Stomach (tissue), 9 donors: ENCODE measurements around the gene RPS17. TPM values are rescaled to one million over a fixed set of nuclear protein-coding genes. Genes with fewer than 3 reads are reported as not detected.

Experiments used
- DNase-seq, 2 donors: peaks; one replicate each; pipeline versions ENCODE4 v3.0.0 to v3.0.0-alpha.2; 2013 to 2019
- H3K27ac ChIP-seq, 5 donors: fragments of 200-600 bp in 4 of 5; sonication (generic) in 4 of 5; one replicate each; pipeline ENCODE4 v1.5.1; 2013 to 2019; ENCODE audit warnings: mild to moderate bottlenecking in 1 of 5, moderate library complexity in 1 of 5
- H3K27me3 ChIP-seq, 3 donors: fragments of 200-600 bp; sonication (generic); one replicate each; pipeline ENCODE4 v1.5.1; 2017 to 2019; ENCODE audit warnings: mixed run types in 1 of 3
- H3K36me3 ChIP-seq, 4 donors: fragments of 200-600 bp; sonication (generic); 1 replicate in 3 of 4; 2 replicates in 1 of 4; pipeline ENCODE4 v1.5.1; 2016 to 2019
- H3K4me1 ChIP-seq, 4 donors: fragments of 200-600 bp; sonication (generic); one replicate each; pipeline ENCODE4 v1.5.1; 2016 to 2019
- H3K4me3 ChIP-seq, 4 donors: fragments of 200-600 bp; sonication (generic) in 3 of 4; one replicate each; pipeline ENCODE4 v1.5.1; 2016 to 2019; ENCODE audit warnings: mild to moderate bottlenecking in 1 of 4
- H3K9me3 ChIP-seq, 4 donors: fragments of 200-600 bp; sonication (generic); one replicate each; pipeline ENCODE4 v1.5.1; 2016 to 2019
- CTCF ChIP-seq, 7 experiments: fragments of 450-650 bp in 4 of 7; fragments of 200-600 bp in 3 of 7; sonication (generic) in 3 of 7; IDR thresholded peaks; one replicate each; pipeline ENCODE4 v1.5.1; 2016 to 2019; ENCODE audit warnings: antibody characterized with exemption in 7 of 7, control low read depth in 2 of 7, mild to moderate bottlenecking in 1 of 7
- EP300 ChIP-seq: sonication (generic); formaldehyde crosslinking; IDR thresholded peaks from one replicate; pipeline ENCODE4 v1.6.1; 2017; ENCODE audit warnings: antibody characterized with exemption
- POLR2A ChIP-seq, 4 donors: fragments of 450-650 bp; IDR thresholded peaks; one replicate each; pipeline ENCODE4 v1.6.1; 2016; ENCODE audit warnings: antibody characterized with exemption in 4 of 4, control low read depth in 2 of 4, mild to moderate bottlenecking in 1 of 4, moderate library complexity in 1 of 4
- POLR2AphosphoS5 ChIP-seq, 3 donors: sonication (generic); formaldehyde crosslinking; IDR thresholded peaks; one replicate each; pipeline ENCODE4 v1.6.1; 2016; ENCODE audit warnings: antibody characterized with exemption in 3 of 3
- WGBS, 5 donors: extraction: QIAGEN DNeasy Blood & Tissue Kit in 3 of 5; methylation state at CpG; one replicate each; pipeline versions ENCODE4 v1.1.5 to v1.1.7; 2013 to 2018; 5-methylcytosine and 5-hydroxymethylcytosine counted together
- intact Hi-C: fragments of 100-400 bp; cut with DNase I; formaldehyde crosslinking; loops from one replicate; pipeline ENCODE4 v1.15.1; 2023; ENCODE audit warnings: low total_unique reads
- polyA plus RNA-seq, 3 donors: library from polyadenylated mRNA; stranded (reverse); fragments of 200-250 nt; gene quantifications; one replicate each; pipeline ENCODE4 v1.2.3, GENCODE V29; 2013
- total RNA-seq, 5 donors: library from RNA; depleted of rRNA; stranded (reverse); fragments of >200 nt; gene quantifications; one replicate each; pipeline versions ENCODE4 v1.1.0 to v1.2.3, GENCODE V29; 2014 to 2016
- donor health status: healthy with polysubstance abuse.
- donor health status: Bipolar disorder and iron deficiency.
- donor health status: healthy.

The RPS17 gene
- total and polyA plus RNA-seq, 8 donors, result 364 to 5,380 (median 1,723) TPM

GRCh38 chr15:82567661-82568060 lies 27.4 kb upstream of the RPS17 start:
- Histone ChIP-seq H3K27ac (no peak overlapping the region), H3K4me3 (no peak overlapping the region), H3K9me3 (no peaks in the 10 kb centered on the region), H3K36me3 (peaks cover 0 to 13% (median 2%) of the 10 kb centered on the region in 4 donors), H3K27me3 (peaks cover 0 to 7% (median 4%) of the 10 kb centered on the region in 3 donors), H3K4me1 (peaks cover 12 to 22% (median 15%) of the 10 kb centered on the region in 4 donors)
- DNase-seq, result no peak
- WGBS, 5 donors, result 73 to 80% (median 74%) methylated on average over 2 of the region's 2 CpGs
- intact Hi-C loops, result no loop called here
- TF ChIP-seq POLR2A (IDR thresholded peaks at IDR 0.05), result no peak
- TF ChIP-seq EP300, result no peak
- no peak for TF ChIP-seq POLR2AphosphoS5 (IDR thresholded peaks at IDR 0.05)
- TF ChIP-seq CTCF (IDR thresholded peaks at IDR 0.05), result no peak

DNA sequence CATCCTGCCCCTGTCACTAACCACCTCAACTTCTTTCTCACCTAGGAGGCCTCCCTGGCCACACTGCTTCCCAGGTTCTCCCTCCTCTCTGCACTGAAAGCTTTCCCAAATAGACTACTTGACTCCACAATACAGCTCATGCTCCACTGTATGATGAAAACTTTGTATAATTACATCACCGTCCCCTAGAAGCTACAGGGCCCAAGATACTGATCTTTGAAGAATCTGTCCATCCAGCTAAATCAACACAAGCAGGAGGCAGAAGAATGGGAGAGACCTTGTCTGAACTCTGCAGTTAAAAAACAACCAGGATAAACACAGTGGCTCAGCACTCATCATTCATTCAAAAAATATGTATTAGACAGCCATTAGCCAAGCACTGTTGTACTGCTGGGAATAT lies 26.4 kb upstream of the RPS17 start:
- intact Hi-C loops, result no loop called here
- no peaks in the 10 kb centered on the region for H3K9me3 ChIP-seq
- H3K27me3 ChIP-seq, result peaks cover 0 to 6% (median 4%) of the 10 kb centered on the region in 3 donors
- H3K4me3 ChIP-seq, result no peak overlapping the region
- 57 to 87% (median 66%) methylated on average over 1 of the region's 1 CpG for WGBS, 5 donors
- no peak overlapping the region for H3K27ac ChIP-seq
- DNase-seq, result no peak
- peaks cover 6 to 12% (median 7%) of the 10 kb centered on the region in 4 donors for H3K4me1 ChIP-seq
- no peak for TF ChIP-seq POLR2AphosphoS5 (IDR thresholded peaks at IDR 0.05)
- TF ChIP-seq CTCF (IDR thresholded peaks at IDR 0.05), result no peak
- no peak for TF ChIP-seq POLR2A (IDR thresholded peaks at IDR 0.05)
- TF ChIP-seq EP300, result no peak
- H3K36me3 ChIP-seq, result peaks cover 0 to 13% (median 2%) of the 10 kb centered on the region in 4 donors

GRCh38 chr15:82558502-82558901 lies 18.2 kb upstream of the RPS17 start:
- DNase-seq, result no peak
- Histone ChIP-seq H3K27me3 (no peaks in the 10 kb centered on the region), H3K36me3 (peaks cover 0 to 14% (median 3%) of the 10 kb centered on the region in 4 donors), H3K4me3 (no peak overlapping the region), H3K4me1 (no peaks in the 10 kb centered on the region), H3K9me3 (no peaks in the 10 kb centered on the region), H3K27ac (no peak overlapping the region)
- intact Hi-C loops, result no loop called here
- TF ChIP-seq POLR2AphosphoS5 (IDR thresholded peaks at IDR 0.05) (no peak), EP300 (no peak), CTCF (IDR thresholded peaks at IDR 0.05) (no peak), POLR2A (IDR thresholded peaks at IDR 0.05) (no peak)
- 25 to 41% (median 33%) methylated on average over 1 of the region's 1 CpG for WGBS, 5 donors

- H3K27me3 ChIP-seq, result no peaks in the 10 kb centered on the region
- peaks cover 0 to 35% (median 15%) of the 10 kb centered on the region in 4 donors for H3K36me3 ChIP-seq
- intact Hi-C loops, result no loop called here
- no peaks in the 10 kb centered on the region for H3K9me3 ChIP-seq
- TF ChIP-seq CTCF (IDR thresholded peaks at IDR 0.05) (no peak), EP300 (no peak), POLR2AphosphoS5 (IDR thresholded peaks at IDR 0.05) (no peak), POLR2A (IDR thresholded peaks at IDR 0.05) (no peak)
- no peak overlapping the region for H3K4me3 ChIP-seq
- WGBS, 5 donors, result 80 to 88% (median 87%) methylated on average over 7 of the region's 7 CpGs
- no peaks in the 10 kb centered on the region for H3K4me1 ChIP-seq
- DNase-seq, result no peak
- no peak overlapping the region for H3K27ac ChIP-seq
Measured at GRCh38 chr15:82556315-82557035, 16.2 kb upstream of the RPS17 start.
